HepG2 (cell line): ENCODE data around the gene TNK1. TPM values are rescaled to one million over a fixed set of nuclear protein-coding genes. Genes with fewer than 3 reads are reported as not detected.

ENCODE experiments used
- BORCS8-MEF2B ChIP-seq: sonication (generic); formaldehyde crosslinking; IDR thresholded peaks from 2 replicates; pipeline ENCODE4 v1.8.0; 2022; ENCODE audit warnings: mild to moderate bottlenecking, missing genetic modification reagents
- CBX2 ChIP-seq, 2 experiments: fragments of 200-600 bp in 1 of 2; sonication (generic); formaldehyde crosslinking in 1 of 2; IDR thresholded peaks; 2 replicates each; pipeline versions ENCODE4 v1.7.0 to v1.8.1; 2018 to 2022; ENCODE audit warnings: low read depth in 2 of 2, low read length in 1 of 2, mild to moderate bottlenecking in 1 of 2, missing genetic modification reagents in 1 of 2
- CTCF ChIP-seq: sonication (generic); formaldehyde crosslinking; IDR thresholded peaks from 2 replicates; pipeline ENCODE4 v1.5.0; 2020; ENCODE audit warnings: mild to moderate bottlenecking, missing genetic modification reagents, moderate library complexity
- GATAD1 ChIP-seq: IDR thresholded peaks from 2 replicates; pipeline ENCODE4 v1.6.1; 2016; ENCODE audit warnings: missing genetic modification reagents, missing compliant biosample characterization
- MTF2 ChIP-seq: sonication (generic); formaldehyde crosslinking; IDR thresholded peaks from 2 replicates; pipeline ENCODE4 v1.5.0; 2020; ENCODE audit warnings: missing genetic modification reagents, borderline replicate concordance
- RAD51 ChIP-seq: fragments of 450-650 bp; IDR thresholded peaks from 2 replicates; pipeline ENCODE4 v1.6.1; 2016; ENCODE audit warnings: borderline replicate concordance
- RARA ChIP-seq: IDR thresholded peaks from 2 replicates; pipeline ENCODE4 v1.6.1; 2016; ENCODE audit warnings: missing genetic modification reagents, missing compliant biosample characterization
- TAF1 ChIP-seq: sonication (generic); formaldehyde crosslinking; IDR thresholded peaks from 2 replicates; pipeline ENCODE4 v1.4.0; 2020; ENCODE audit warnings: missing genetic modification reagents
- TARDBP ChIP-seq: sonication (generic); formaldehyde crosslinking; IDR thresholded peaks from 2 replicates; pipeline ENCODE4 v1.8.0; 2022; ENCODE audit warnings: mild to moderate bottlenecking, missing genetic modification reagents
- TCF12 ChIP-seq, 2 experiments: fragments of 450-650 bp in 1 of 2; sonication (generic) in 1 of 2; formaldehyde crosslinking in 1 of 2; IDR thresholded peaks; 2 replicates each; pipeline versions ENCODE4 v1.6.1 to v1.8.0; 2017 to 2022; ENCODE audit warnings: antibody characterized with exemption in 1 of 2, mild to moderate bottlenecking in 1 of 2, missing genetic modification reagents in 1 of 2, moderate library complexity in 1 of 2
- TEAD3 ChIP-seq: optimal IDR thresholded peaks from 2 replicates; pipeline ENCODE3; 2016; ENCODE audit warnings: borderline replicate concordance
- TOE1 ChIP-seq: sonication (generic); formaldehyde crosslinking; IDR thresholded peaks from 2 replicates; pipeline ENCODE4 v1.4.0; 2020; ENCODE audit warnings: mild to moderate bottlenecking, missing genetic modification reagents
- YEATS2 ChIP-seq: sonication (generic); formaldehyde crosslinking; IDR thresholded peaks from 2 replicates; pipeline ENCODE4 v1.4.0; 2020; ENCODE audit warnings: missing genetic modification reagents, borderline replicate concordance
- ZFP82 ChIP-seq: sonication (generic); formaldehyde crosslinking; IDR thresholded peaks from 2 replicates; pipeline ENCODE4 v1.5.1; 2020; ENCODE audit warnings: mild to moderate bottlenecking, missing genetic modification reagents, borderline replicate concordance
- ZIK1 ChIP-seq: sonication (generic); formaldehyde crosslinking; IDR thresholded peaks from 2 replicates; pipeline ENCODE4 v1.5.0; 2020; ENCODE audit warnings: mild to moderate bottlenecking, low read depth, missing genetic modification reagents, borderline replicate concordance
- ZNF333 ChIP-seq: sonication (generic); formaldehyde crosslinking; IDR thresholded peaks from 2 replicates; pipeline ENCODE4 v1.4.0; 2020; ENCODE audit warnings: mild to moderate bottlenecking, missing genetic modification reagents, borderline replicate concordance
- ZNF704 ChIP-seq: sonication (generic); formaldehyde crosslinking; IDR thresholded peaks from 2 replicates; pipeline ENCODE4 v1.8.1; 2023; ENCODE audit warnings: mild to moderate bottlenecking, inconsistent platforms, moderate library complexity, missing genetic modification reagents, borderline replicate concordance
- ZNF709 ChIP-seq: sonication (generic); formaldehyde crosslinking; IDR thresholded peaks from 2 replicates; pipeline ENCODE4 v1.5.0; 2020; ENCODE audit warnings: mild to moderate bottlenecking, missing genetic modification reagents
- ZNF713 ChIP-seq: sonication (generic); formaldehyde crosslinking; IDR thresholded peaks from 2 replicates; pipeline ENCODE4 v1.4.0; 2020; ENCODE audit warnings: mild to moderate bottlenecking, missing genetic modification reagents
- ZNF788 ChIP-seq: sonication (generic); formaldehyde crosslinking; IDR thresholded peaks from 2 replicates; pipeline ENCODE4 v1.5.0; 2020; ENCODE audit warnings: mild to moderate bottlenecking, missing genetic modification reagents, borderline replicate concordance
- polyA plus RNA-seq, 8 experiments: library from polyadenylated mRNA; depleted of rRNA in 3 of 8; stranded (reverse) in 7 of 8; unstranded in 1 of 8; fragments of >200 nt; fragmentation: Illumina TruSeq in 4 of 8; extraction: Trizol in 4 of 8; gene quantifications; 2 replicates each; pipeline versions ENCODE4 v1.2.1 to v1.2.3, GENCODE V29; 2011 to 2016; ENCODE audit warnings: low read depth in 4 of 8, missing spikeins in 1 of 8, mixed read lengths in 1 of 8; ENCODE audit not compliant: insufficient read depth in 1 of 8
- total RNA-seq, 5 experiments: library from RNA; depleted of rRNA; stranded (reverse); fragments of >200 nt; fragmentation: Illumina TruSeq; extraction: Trizol; gene quantifications; 2 replicates each; pipeline ENCODE4 v1.2.3, GENCODE V29; 2016; ENCODE audit warnings: low read depth in 1 of 5
- TF ChIP-seq, protein P1 (sequence below): sonication (generic); formaldehyde crosslinking; IDR thresholded peaks from 2 replicates; pipeline ENCODE4 v1.4.0; 2020; ENCODE audit warnings: mild to moderate bottlenecking, missing genetic modification reagents
- TF ChIP-seq, protein P2 (sequence below): sonication (generic); formaldehyde crosslinking; IDR thresholded peaks from 2 replicates; pipeline ENCODE4 v1.4.0; 2020; ENCODE audit warnings: low read depth, mild to moderate bottlenecking, missing genetic modification reagents

The TNK1 gene
- total and polyA plus RNA-seq, 2 of the 13 experiments (the other 11 are each of a cell fraction or from before 2014, with no cell fraction given): 2.0 to 3.5 TPM

DNA sequence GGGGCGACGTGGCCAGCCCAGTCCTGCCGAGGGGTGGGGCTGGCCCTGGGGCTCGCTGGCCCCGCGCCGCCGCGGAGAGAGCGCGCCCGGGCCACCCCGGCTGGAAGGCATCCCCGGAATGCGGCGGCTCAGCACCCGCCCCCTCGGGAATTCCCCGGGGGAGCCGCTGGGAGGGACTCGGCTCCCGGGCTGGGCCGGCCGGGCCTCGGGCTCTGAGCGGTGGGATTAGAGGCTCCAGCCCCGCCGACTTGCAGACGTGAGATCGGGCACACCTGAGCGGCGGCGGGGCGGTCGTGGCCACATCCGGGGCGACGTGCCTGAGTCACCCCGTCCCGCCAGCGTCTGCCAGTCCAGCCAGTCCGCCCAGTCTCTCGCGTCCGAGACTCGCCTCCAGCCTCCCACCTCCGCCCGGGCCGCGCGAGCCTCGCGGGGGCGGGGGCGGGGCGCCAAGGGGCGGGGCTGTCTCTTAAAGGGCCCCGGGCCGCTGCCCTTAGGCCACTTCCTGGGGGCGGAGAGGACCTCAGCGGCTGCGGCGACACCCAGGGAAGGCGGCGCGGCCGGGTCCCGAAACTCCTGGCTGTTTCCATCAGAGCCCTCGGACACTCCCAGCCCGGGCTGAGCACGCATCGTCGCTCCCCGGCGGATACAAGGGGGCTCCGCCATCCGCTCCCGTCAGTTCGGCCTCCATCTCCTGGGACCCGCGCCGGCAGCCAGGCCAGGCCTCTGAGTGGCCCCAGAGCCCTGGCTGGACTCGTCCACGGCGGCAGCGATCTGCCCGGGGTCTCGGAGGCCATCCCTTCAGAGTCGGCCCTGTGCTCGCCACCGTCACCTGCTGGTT, 29.0 kb upstream of the TNK1 start, which contains the start of gene KCTD11 (continued):
- TF ChIP-seq ZNF704 (0 out of 2 replicates have a peak, but pooled peaks have one; percentile 33), MTF2 (CRISPR knock-in tag) (no peak), TOE1 (no peak), ZNF713 (no peak), GATAD1 (no peak; the same call in 1 of the 2 replicates), ZNF333 (CRISPR knock-in tag) (peak; percentile 26; the same call in 1 of the 2 replicates), RARA (peak; percentile 54), RAD51 (no peak), TEAD3 (CRISPR knock-in tag) (peak; percentile 91), TARDBP (CRISPR knock-in tag) (no peak; the same call in 1 of the 2 replicates), CTCF (peak; percentile 66), CBX2 (IDR thresholded peaks at IDR 0.05; ENCODE audit: low read depth, low read length) (no peak), CBX2 (CRISPR knock-in tag; IDR thresholded peaks at IDR 0.05; ENCODE audit: low read depth) (no peak), TAF1 (CRISPR knock-in tag) (peak; percentile 68; the same call in 1 of the 2 replicates), TCF12 (IDR thresholded peaks at IDR 0.05) (no peak), TCF12 (CRISPR knock-in tag; IDR thresholded peaks at IDR 0.05) (peak; percentile 92), BORCS8-MEF2B (CRISPR knock-in tag) (0 out of 2 replicates have a peak, but pooled peaks have one; percentile 25), ZNF709 (peak; percentile 41; the same call in 1 of the 2 replicates), ZFP82 (peak; percentile 51; the same call in 1 of the 2 replicates), YEATS2 (CRISPR knock-in tag) (0 out of 2 replicates have a peak, but pooled peaks have one; percentile 27), ZNF788 (CRISPR knock-in tag) (peak; percentile 81; the same call in 1 of the 2 replicates), ZIK1 (CRISPR knock-in tag) (peak; percentile 64; the same call in 1 of the 2 replicates)
- TF ChIP-seq, protein P1, sequence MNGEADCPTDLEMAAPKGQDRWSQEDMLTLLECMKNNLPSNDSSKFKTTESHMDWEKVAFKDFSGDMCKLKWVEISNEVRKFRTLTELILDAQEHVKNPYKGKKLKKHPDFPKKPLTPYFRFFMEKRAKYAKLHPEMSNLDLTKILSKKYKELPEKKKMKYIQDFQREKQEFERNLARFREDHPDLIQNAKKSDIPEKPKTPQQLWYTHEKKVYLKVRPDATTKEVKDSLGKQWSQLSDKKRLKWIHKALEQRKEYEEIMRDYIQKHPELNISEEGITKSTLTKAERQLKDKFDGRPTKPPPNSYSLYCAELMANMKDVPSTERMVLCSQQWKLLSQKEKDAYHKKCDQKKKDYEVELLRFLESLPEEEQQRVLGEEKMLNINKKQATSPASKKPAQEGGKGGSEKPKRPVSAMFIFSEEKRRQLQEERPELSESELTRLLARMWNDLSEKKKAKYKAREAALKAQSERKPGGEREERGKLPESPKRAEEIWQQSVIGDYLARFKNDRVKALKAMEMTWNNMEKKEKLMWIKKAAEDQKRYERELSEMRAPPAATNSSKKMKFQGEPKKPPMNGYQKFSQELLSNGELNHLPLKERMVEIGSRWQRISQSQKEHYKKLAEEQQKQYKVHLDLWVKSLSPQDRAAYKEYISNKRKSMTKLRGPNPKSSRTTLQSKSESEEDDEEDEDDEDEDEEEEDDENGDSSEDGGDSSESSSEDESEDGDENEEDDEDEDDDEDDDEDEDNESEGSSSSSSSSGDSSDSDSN (CRISPR knock-in tag): peak; percentile 81
- TF ChIP-seq, protein P2, sequence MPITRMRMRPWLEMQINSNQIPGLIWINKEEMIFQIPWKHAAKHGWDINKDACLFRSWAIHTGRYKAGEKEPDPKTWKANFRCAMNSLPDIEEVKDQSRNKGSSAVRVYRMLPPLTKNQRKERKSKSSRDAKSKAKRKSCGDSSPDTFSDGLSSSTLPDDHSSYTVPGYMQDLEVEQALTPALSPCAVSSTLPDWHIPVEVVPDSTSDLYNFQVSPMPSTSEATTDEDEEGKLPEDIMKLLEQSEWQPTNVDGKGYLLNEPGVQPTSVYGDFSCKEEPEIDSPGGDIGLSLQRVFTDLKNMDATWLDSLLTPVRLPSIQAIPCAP (CRISPR knock-in tag): no peak
